Stimulated activated naive B cell treated with anti-CD40 and anti-IgM and Interleukin-4, amounts not matched to agents 10 μg/mL and 1 μg/mL and 100 μg/mL, for 72 hours (primary cell): Measurements from ENCODE around the gene IGF2BP3.
"Not testable (repeated sequence)": the region's sequence is repeated elsewhere in the genome, so short reads cannot be mapped to it uniquely, and the experiment has no call there.

Experiments used
- ATAC-seq, 2 donors: fragments of 150-1000 bp; cut with Tn5 transposase; replicated peaks; 2 replicates each; pipeline ENCODE4 v1.10.0; 2021; ENCODE audit warnings: moderate library complexity in 1 of 2
- DNase-seq: peaks from one replicate; pipeline ENCODE4 v3.0.0; 2021
- H3K27ac Mint-ChIP-seq: one replicate; pipeline ENCODE4 v1.8.0; 2022; ENCODE audit warnings: mild to moderate bottlenecking, mixed read lengths
- H3K27me3 Mint-ChIP-seq, 2 donors: one replicate each; pipeline ENCODE4 v1.8.0; 2022; ENCODE audit warnings: mixed read lengths in 2 of 2
- H3K36me3 Mint-ChIP-seq, 2 donors: one replicate each; pipeline ENCODE4 v1.8.0; 2022; ENCODE audit warnings: mixed read lengths in 2 of 2, mild to moderate bottlenecking in 1 of 2
- H3K4me1 Mint-ChIP-seq, 2 donors: one replicate each; pipeline ENCODE4 v1.8.0; 2022; ENCODE audit warnings: mixed read lengths in 2 of 2, mild to moderate bottlenecking in 1 of 2
- H3K4me3 Mint-ChIP-seq, 2 donors: one replicate each; pipeline ENCODE4 v1.8.0; 2022; ENCODE audit warnings: mild to moderate bottlenecking in 2 of 2, mixed read lengths in 2 of 2, moderate library complexity in 1 of 2
- H3K9me3 Mint-ChIP-seq, 2 donors: one replicate each; pipeline ENCODE4 v1.8.0; 2022; ENCODE audit warnings: mixed read lengths in 2 of 2, mild to moderate bottlenecking in 1 of 2

The IGF2BP3 gene

GRCh38 chr7:23422384-23422783 is 47.9 kb downstream of the IGF2BP3 start:
- Mint-ChIP-seq H3K4me1 (peaks cover 0 to 5% of the 10 kb centered on the region in 2 donors), H3K36me3 (no peaks in the 10 kb centered on the region), H3K27ac (no peak overlapping the region), H3K9me3 (no peaks in the 10 kb centered on the region), H3K27me3 (peaks cover 7 to 8% of the 10 kb centered on the region in 2 donors), H3K4me3 (no peak overlapping the region)
- DNase-seq (no peak), ATAC-seq (no peak)

- Mint-ChIP-seq H3K36me3 (peaks cover 0 to 4% of the 10 kb centered on the region in 2 donors), H3K27ac (no peak overlapping the region), H3K4me1 (peaks cover 0 to 5% of the 10 kb centered on the region in 2 donors), H3K27me3 (peaks cover 8 to 13% of the 10 kb centered on the region in 2 donors), H3K4me3 (no peak overlapping the region), H3K9me3 (no peaks in the 10 kb centered on the region)
- ATAC-seq, result no peak
- DNase-seq, result no peak
Observed at GRCh38 chr7:23419845-23420244, 50.4 kb downstream of the IGF2BP3 start.

GRCh38 chr7:23419160-23419559 is 51.1 kb downstream of the IGF2BP3 start:
- peaks cover 0 to 4% of the 10 kb centered on the region in 2 donors for H3K36me3 Mint-ChIP-seq
- DNase-seq (no peak), ATAC-seq (no peak)
- H3K4me3 Mint-ChIP-seq, result no peak overlapping the region
- no peak overlapping the region for H3K27ac Mint-ChIP-seq
- no peaks in the 10 kb centered on the region for H3K9me3 Mint-ChIP-seq
- H3K4me1 Mint-ChIP-seq, result peaks cover 0 to 5% of the 10 kb centered on the region in 2 donors
- peaks cover 12 to 16% of the 10 kb centered on the region in 2 donors for H3K27me3 Mint-ChIP-seq

GRCh38 chr7:23418046-23418445 is 52.2 kb downstream of the IGF2BP3 start:
- Mint-ChIP-seq H3K4me1 (peaks cover 0 to 5% of the 10 kb centered on the region in 2 donors), H3K27ac (no peak overlapping the region), H3K27me3 (peaks cover 10 to 16% of the 10 kb centered on the region in 2 donors), H3K4me3 (no peak overlapping the region), H3K36me3 (peaks cover 0 to 4% of the 10 kb centered on the region in 2 donors), H3K9me3 (no peaks in the 10 kb centered on the region)
- no peak for DNase-seq
- ATAC-seq, result no peak

- Mint-ChIP-seq H3K9me3 (no peaks in the 10 kb centered on the region), H3K4me1 (peaks cover 8 to 22% of the 10 kb centered on the region in 2 donors), H3K27me3 (peaks cover 5 to 10% of the 10 kb centered on the region in 2 donors), H3K36me3 (peaks cover 0 to 4% of the 10 kb centered on the region in 2 donors), H3K4me3 (no peak overlapping the region), H3K27ac (no peak overlapping the region)
- DNase-seq (no peak), ATAC-seq (no peak)
Observed at GRCh38 chr7:23415198-23415597, 55.1 kb downstream of the IGF2BP3 start.

GRCh38 chr7:23410446-23411183 is 59.7 kb downstream of the IGF2BP3 start:
- no peak overlapping the region for H3K4me3 Mint-ChIP-seq

GRCh38 chr7:23406564-23406963 is 63.7 kb downstream of the IGF2BP3 start:
- H3K9me3 Mint-ChIP-seq, H3K27ac Mint-ChIP-seq: not testable (repeated sequence)

More at GRCh38 chr7:23410446-23411183, 59.7 kb downstream of the IGF2BP3 start:
- peaks cover 0 to 3% of the 10 kb centered on the region in 2 donors for H3K36me3 Mint-ChIP-seq
- H3K27ac Mint-ChIP-seq, result peak overlapping the region; percentile 79
- H3K9me3 Mint-ChIP-seq, result no peaks in the 10 kb centered on the region
- ATAC-seq, result peak; percentile 98 to 99
- H3K4me1 Mint-ChIP-seq, result peaks cover 8 to 20% of the 10 kb centered on the region in 2 donors
- H3K27me3 Mint-ChIP-seq, result peaks cover 5 to 8% of the 10 kb centered on the region in 2 donors
- peak; percentile 73 for DNase-seq

GRCh38 chr7:23405240-23405618 is 65.1 kb downstream of the IGF2BP3 start:
- Mint-ChIP-seq H3K27ac (peak overlapping the region; percentile 47), H3K36me3 (no peaks in the 10 kb centered on the region), H3K4me3 (no peak overlapping the region), H3K9me3 (no peaks in the 10 kb centered on the region), H3K27me3 (no peaks in the 10 kb centered on the region), H3K4me1 (peaks cover 5 to 16% of the 10 kb centered on the region in 2 donors)
- DNase-seq (no peak), ATAC-seq (peak; percentile 40 to 67)

More at GRCh38 chr7:23406564-23406963, 63.7 kb downstream of the IGF2BP3 start:
- not testable (repeated sequence) for ATAC-seq, DNase-seq, H3K27me3 Mint-ChIP-seq, H3K36me3 Mint-ChIP-seq, H3K4me3 Mint-ChIP-seq
- peaks cover 12 to 30% of the 10 kb centered on the region in 2 donors for H3K4me1 Mint-ChIP-seq

GRCh38 chr7:23404546-23405239 is 65.6 kb downstream of the IGF2BP3 start:
- H3K9me3 Mint-ChIP-seq, result no peaks in the 10 kb centered on the region
- peaks cover 5 to 14% of the 10 kb centered on the region in 2 donors for H3K4me1 Mint-ChIP-seq
- no peak overlapping the region for H3K4me3 Mint-ChIP-seq
- no peak overlapping the region for H3K27ac Mint-ChIP-seq
- no peaks in the 10 kb centered on the region for H3K27me3 Mint-ChIP-seq
- ATAC-seq (peak; percentile 63 to 71), DNase-seq (no peak)
- H3K36me3 Mint-ChIP-seq, result no peaks in the 10 kb centered on the region

- Mint-ChIP-seq H3K36me3 (no peaks in the 10 kb centered on the region), H3K27me3 (no peaks in the 10 kb centered on the region), H3K4me1 (peaks cover 5 to 14% of the 10 kb centered on the region in 2 donors), H3K27ac (peak overlapping the region; percentile 80), H3K4me3 (no peak overlapping the region), H3K9me3 (no peaks in the 10 kb centered on the region)
- DNase-seq (no peak), ATAC-seq (no peak)
Observed at GRCh38 chr7:23403970-23404369, 66.3 kb downstream of the IGF2BP3 start.

GRCh38 chr7:23398090-23398489 is 72.2 kb downstream of the IGF2BP3 start:
- H3K36me3 Mint-ChIP-seq, DNase-seq, H3K27me3 Mint-ChIP-seq, H3K9me3 Mint-ChIP-seq, ATAC-seq, H3K4me1 Mint-ChIP-seq, H3K27ac Mint-ChIP-seq, H3K4me3 Mint-ChIP-seq: not testable (repeated sequence)

- no peaks in the 10 kb centered on the region for H3K36me3 Mint-ChIP-seq
- no peaks in the 10 kb centered on the region for H3K9me3 Mint-ChIP-seq
- DNase-seq (no peak), ATAC-seq (no peak)
- no peak overlapping the region for H3K4me3 Mint-ChIP-seq
- no peaks in the 10 kb centered on the region for H3K4me1 Mint-ChIP-seq
- H3K27me3 Mint-ChIP-seq, result no peaks in the 10 kb centered on the region
- H3K27ac Mint-ChIP-seq, result no peak overlapping the region
Observed at GRCh38 chr7:23397241-23397640, 73.0 kb downstream of the IGF2BP3 start.

- H3K36me3 Mint-ChIP-seq, result no peaks in the 10 kb centered on the region
- no peaks in the 10 kb centered on the region for H3K9me3 Mint-ChIP-seq
- DNase-seq (no peak), ATAC-seq (no peak)
- H3K4me1 Mint-ChIP-seq, result peaks cover 4 to 7% of the 10 kb centered on the region in 2 donors
- H3K27ac Mint-ChIP-seq, result no peak overlapping the region
- H3K27me3 Mint-ChIP-seq, result no peaks in the 10 kb centered on the region
- no peak overlapping the region for H3K4me3 Mint-ChIP-seq
Observed at GRCh38 chr7:23396222-23397015, 73.9 kb downstream of the IGF2BP3 start.

- H3K36me3 Mint-ChIP-seq, result peaks cover 0 to 3% of the 10 kb centered on the region in 2 donors
- no peak overlapping the region for H3K27ac Mint-ChIP-seq
- ATAC-seq (no peak), DNase-seq (no peak)
- H3K9me3 Mint-ChIP-seq, result no peaks in the 10 kb centered on the region
- no peaks in the 10 kb centered on the region for H3K27me3 Mint-ChIP-seq
- H3K4me3 Mint-ChIP-seq, result no peak overlapping the region
- peaks cover 7 to 12% of the 10 kb centered on the region in 2 donors for H3K4me1 Mint-ChIP-seq
Observed at GRCh38 chr7:23394488-23395171, 75.7 kb downstream of the IGF2BP3 start.
